Mesodermal cell (in vitro differentiated cells): ENCODE data around the gene FHOD1.

Source experiments
- H3K27ac ChIP-seq: 2 replicates; pipeline ENCODE4 v1.7.0; 2013; ENCODE audit warnings: mild to moderate bottlenecking, low read depth, low read length, moderate library complexity; ENCODE audit not compliant: severe bottlenecking
- H3K36me3 ChIP-seq: 2 replicates; pipeline ENCODE4 v1.7.1; 2013; ENCODE audit warnings: mild to moderate bottlenecking, low read length, moderate library complexity; ENCODE audit not compliant: control insufficient read depth, insufficient read depth
- H3K4me1 ChIP-seq: one replicate; pipeline ENCODE4 v1.7.1; 2013; ENCODE audit warnings: mild to moderate bottlenecking, low read length; ENCODE audit not compliant: insufficient read depth, control insufficient read depth, poor library complexity, severe bottlenecking
- H3K4me3 ChIP-seq: 2 replicates; pipeline ENCODE4 v1.7.0; 2013; ENCODE audit warnings: low read length, control low read depth, mild to moderate bottlenecking; ENCODE audit not compliant: insufficient read depth, poor library complexity, severe bottlenecking; ENCODE audit errors: extremely low read depth
- H3K9me3 ChIP-seq: 2 replicates; pipeline ENCODE4 v1.7.1; 2013; ENCODE audit warnings: mild to moderate bottlenecking, low read length, moderate library complexity; ENCODE audit not compliant: control insufficient read depth
- WGBS, 2 experiments: methylation state at CpG; one replicate each; pipeline ENCODE4 v1.1.5; 2013; ENCODE audit warnings: missing lambda C conversion rate in 2 of 2; ENCODE audit not compliant: insufficient coverage in 2 of 2; 5-methylcytosine and 5-hydroxymethylcytosine counted together

The FHOD1 gene

DNA sequence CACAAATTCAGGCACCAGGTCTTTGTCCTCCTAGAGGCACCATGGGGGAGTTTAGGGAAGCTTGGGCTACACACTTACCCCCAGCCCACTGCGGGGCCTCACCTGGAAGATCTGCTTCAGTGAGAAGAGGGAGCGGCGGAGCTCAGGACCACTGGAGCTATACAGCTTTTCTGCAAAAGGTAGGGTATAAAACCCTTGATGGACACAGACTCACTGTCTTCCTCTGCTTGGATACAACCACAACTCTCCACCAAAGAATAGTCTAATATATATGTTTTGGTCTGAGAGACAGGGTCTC, 9.1 kb downstream of the FHOD1 start:
- H3K27ac ChIP-seq: no peak overlapping the region
- WGBS, 2 experiments: 80 to 90% methylated on average over 1 to 2 of the region's 3 CpGs
- no peak overlapping the region for H3K4me3 ChIP-seq
- H3K36me3 ChIP-seq: peaks cover 71% of the 10 kb centered on the region
- no peaks in the 10 kb centered on the region for H3K9me3 ChIP-seq
- H3K4me1 ChIP-seq: peaks cover 34% of the 10 kb centered on the region

DNA sequence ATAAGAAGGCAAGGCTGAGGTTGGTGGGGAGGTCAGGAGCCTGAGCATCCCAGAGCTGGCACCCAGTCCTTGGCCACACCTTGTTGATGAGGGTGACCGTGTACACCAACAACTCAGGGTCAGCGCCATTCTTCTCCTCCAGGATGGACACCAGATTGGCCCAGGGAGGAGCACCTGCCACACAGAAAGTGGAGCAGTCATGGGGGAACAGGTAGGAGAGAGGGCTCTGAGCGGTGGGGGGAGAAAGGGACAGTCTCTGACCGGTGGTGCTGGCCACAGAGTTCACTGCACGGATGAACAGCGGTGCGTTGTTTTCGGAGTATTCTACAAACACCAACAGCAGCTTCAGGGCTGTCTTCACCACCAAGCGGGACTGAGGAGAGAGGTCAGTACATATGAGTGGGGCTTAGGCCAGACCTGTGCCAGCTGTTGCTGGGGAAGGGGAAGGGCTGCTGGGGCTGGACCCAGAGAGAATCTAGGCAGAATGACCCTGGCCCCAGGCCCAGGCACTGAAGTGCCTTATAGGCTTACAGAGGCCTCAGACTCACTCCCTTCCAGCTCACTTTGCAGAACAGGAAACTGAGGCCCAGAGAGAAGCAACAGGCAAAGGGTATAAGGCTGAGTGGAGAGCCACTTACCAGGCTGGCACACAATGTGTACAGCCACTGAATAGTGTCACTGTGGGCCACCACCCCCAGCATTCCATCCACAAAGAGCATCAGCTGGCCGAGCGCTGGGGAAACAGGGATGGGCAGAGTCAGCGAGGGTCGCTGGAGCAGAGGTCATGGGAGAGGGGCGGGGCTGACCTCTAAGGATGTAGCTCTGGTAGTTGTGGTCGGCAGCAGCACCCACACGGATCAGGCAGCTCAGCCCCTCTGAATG, 9.6 kb downstream of the FHOD1 start:
- WGBS, 2 experiments: 90 to 95% methylated on average over 9 to 10 of the region's 16 CpGs

DNA sequence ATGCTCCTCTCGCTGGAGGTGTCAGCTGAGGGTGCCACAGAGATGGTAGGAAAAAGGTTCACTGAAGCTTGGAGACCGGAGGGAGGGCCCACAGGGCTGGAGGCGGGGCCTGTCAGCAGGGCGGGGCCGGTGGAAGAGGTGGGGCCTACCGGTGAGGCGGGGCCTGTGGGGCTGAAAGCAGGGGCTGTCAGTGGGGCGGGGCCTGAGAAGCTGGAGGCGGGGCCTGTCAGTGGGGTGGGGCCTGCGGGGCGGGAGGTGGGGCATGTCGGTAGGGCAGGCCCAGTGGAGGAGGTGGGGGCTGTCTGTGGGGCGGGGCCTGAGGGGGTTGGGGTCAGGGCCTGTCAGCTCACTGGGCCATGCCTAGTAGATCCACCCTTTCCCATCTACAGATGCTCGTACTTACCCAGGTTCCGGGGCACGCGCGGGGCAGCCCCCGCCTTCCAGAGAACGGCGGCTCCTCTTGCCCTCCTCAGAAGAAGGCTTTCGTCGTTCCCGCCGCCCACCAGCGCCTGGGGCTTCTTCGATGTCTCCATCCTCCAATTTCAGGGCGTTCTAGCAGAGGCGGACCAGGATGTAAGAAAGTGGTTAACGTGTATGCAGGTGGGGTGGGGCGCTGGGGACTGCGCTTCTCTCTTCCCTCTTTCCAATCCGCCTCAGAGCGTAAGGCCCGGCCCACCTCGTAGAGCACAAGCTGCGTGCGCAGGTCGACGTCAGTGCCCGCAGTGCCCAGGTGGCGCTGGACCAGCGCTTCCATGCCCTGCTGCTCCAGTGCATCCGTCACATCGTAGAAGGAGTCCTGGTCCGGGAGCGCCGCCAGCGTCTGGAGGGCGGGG, 10.5 kb downstream of the FHOD1 start:
- peaks cover 79% of the 10 kb centered on the region for H3K36me3 ChIP-seq
- no peaks in the 10 kb centered on the region for H3K9me3 ChIP-seq
- WGBS, 2 experiments: 95 to 96% methylated on average over 28 to 36 of the region's 50 CpGs
- H3K27ac ChIP-seq: no peak overlapping the region
- H3K4me1 ChIP-seq: peaks cover 20% of the 10 kb centered on the region
- no peak overlapping the region for H3K4me3 ChIP-seq

More for the DNA sequence above, 9.6 kb downstream of the FHOD1 start:
- H3K27ac ChIP-seq: no peak overlapping the region
- H3K36me3 ChIP-seq: peaks cover 74% of the 10 kb centered on the region
- no peak overlapping the region for H3K4me3 ChIP-seq
- H3K9me3 ChIP-seq: no peaks in the 10 kb centered on the region
- peaks cover 28% of the 10 kb centered on the region for H3K4me1 ChIP-seq

DNA sequence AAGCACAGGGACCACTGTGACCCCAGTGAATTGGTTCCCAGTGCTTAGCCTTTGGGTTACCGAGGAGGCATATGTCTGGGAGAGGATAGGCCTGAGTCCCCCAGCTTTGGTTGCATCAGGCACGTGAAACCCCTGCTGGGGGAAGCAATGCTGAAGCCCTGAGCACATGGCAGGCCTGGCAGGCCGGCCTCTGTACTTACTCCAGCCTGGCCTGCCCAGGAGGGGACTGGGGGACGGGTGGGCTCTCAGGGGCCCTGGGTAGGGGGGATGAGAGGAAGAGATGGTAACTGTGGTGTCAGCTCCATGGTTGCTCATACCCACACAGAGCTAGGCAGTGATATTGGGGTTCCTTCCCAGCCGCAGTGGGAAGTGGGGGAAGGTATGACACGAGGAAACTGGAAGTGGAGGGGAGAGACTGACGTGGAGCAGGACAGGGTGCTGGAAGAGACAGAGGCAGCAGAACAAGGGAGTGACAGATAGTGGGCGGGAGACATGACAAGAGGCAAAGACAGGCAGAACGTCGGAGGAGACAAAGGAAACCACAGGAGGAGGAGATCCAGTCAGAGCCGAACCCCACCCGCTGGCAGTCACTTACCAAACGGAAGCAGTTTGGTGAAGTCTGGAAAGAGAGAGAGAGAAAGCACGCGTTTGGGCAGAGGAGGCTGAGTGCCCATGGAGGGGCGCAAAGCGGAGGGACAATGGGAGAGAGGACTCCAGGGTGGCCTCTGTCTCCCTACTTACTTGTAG, 11.3 kb downstream of the FHOD1 start:
- Histone ChIP-seq H3K4me1 (peaks cover 14% of the 10 kb centered on the region), H3K9me3 (no peaks in the 10 kb centered on the region), H3K36me3 (peaks cover 87% of the 10 kb centered on the region), H3K27ac (no peak overlapping the region), H3K4me3 (no peak overlapping the region)
- 87 to 96% methylated on average over 14 to 17 of the region's 17 CpGs for WGBS, 2 experiments

DNA sequence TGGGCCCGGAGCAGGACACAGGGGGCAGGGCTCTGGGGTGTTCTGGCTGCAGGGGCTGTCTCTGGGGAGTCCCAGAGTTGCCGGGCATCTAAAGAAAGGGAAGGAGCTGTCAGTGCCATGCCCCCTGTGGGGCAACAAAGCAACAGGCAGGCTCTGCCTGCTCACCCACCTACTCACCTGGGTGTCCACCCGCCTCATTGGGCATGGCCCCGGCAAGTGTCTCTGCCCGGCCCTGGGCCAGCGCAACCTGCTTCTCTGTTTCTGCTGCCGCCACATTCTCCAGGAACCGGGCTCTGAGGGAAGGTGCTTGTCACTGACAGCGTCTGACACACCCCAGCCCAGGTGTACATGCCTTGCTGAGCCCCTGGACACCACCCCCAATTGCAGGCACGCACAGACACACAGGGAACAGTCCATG, 13.1 kb downstream of the FHOD1 start:
- Histone ChIP-seq H3K27ac (no peak overlapping the region), H3K9me3 (no peaks in the 10 kb centered on the region), H3K36me3 (peaks cover 97% of the 10 kb centered on the region), H3K4me3 (no peak overlapping the region), H3K4me1 (no peaks in the 10 kb centered on the region)
- 88 to 98% methylated on average over 8 to 9 of the region's 10 CpGs for WGBS, 2 experiments

DNA sequence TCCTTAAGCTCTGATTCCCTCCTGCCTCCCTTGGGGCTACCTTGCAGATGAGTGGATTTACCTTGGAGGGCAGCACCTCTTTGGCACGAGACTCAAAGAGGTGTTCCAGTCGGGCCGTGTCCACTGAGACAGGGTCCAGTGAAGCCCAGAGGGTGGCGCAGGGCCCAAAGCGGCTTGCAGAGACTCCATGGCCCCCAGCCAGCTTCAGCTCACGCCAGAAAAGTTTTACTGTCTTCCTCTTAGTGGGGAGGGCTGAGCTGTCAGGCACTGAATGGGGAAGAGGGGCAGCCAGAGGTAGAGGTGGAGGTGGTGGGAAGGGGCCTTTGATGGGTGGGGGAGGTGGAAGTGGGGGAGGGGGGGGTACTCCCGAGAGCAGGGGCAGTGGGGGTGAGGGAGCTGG, 13.7 kb downstream of the FHOD1 start:
- Histone ChIP-seq H3K4me3 (no peak overlapping the region), H3K36me3 (peaks cover 97% of the 10 kb centered on the region), H3K27ac (no peak overlapping the region), H3K4me1 (no peaks in the 10 kb centered on the region), H3K9me3 (no peaks in the 10 kb centered on the region)
- 88 to 95% methylated on average over 5 to 6 of the region's 7 CpGs for WGBS, 2 experiments

DNA sequence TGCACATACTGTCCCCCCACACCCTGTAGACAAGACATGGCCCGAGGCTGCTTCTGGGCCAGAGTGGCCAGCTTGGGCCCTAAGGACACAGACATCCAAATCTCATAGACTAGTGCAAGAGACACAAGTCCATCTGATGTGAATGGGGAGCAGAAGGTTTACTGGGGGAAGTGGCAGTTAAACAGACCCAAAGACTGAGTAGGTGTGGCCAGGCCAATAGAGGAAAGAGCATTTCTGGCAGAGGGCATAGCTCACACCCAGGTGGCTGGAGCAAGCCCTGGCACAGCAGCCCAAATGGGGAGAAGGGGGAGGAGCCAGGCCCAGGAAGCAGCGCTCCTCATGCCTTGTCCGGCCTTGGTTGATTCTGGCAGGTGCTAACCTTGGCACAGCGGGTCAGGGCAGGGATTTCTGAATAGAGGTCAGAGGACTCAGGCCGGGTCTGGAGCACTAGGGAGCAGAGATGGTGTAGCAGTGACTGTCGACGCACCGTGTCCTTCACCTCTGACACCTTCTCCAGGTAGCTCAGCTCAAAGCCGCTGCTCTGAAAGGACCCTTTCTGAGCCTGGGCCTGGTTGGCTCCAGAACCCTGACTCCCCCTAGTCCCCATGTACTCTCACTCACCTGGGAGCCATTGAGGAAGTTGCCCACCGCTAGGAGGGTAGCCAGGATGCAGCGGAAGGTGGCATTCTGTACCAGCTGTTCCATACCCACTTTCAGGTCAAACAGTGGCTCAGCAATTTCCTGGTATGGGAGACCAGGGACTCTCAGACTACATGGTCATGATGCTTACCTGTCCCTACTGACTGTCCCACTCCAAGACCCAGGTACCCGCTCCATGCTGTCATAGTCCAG, 16.2 kb downstream of the FHOD1 start:
- no peaks in the 10 kb centered on the region for H3K9me3 ChIP-seq
- peaks cover 8% of the 10 kb centered on the region for H3K4me1 ChIP-seq
- peaks cover 80% of the 10 kb centered on the region for H3K36me3 ChIP-seq
- no peak overlapping the region for H3K4me3 ChIP-seq
- 95 to 97% methylated on average over 8 to 12 of the region's 12 CpGs for WGBS, 2 experiments
- no peak overlapping the region for H3K27ac ChIP-seq

DNA sequence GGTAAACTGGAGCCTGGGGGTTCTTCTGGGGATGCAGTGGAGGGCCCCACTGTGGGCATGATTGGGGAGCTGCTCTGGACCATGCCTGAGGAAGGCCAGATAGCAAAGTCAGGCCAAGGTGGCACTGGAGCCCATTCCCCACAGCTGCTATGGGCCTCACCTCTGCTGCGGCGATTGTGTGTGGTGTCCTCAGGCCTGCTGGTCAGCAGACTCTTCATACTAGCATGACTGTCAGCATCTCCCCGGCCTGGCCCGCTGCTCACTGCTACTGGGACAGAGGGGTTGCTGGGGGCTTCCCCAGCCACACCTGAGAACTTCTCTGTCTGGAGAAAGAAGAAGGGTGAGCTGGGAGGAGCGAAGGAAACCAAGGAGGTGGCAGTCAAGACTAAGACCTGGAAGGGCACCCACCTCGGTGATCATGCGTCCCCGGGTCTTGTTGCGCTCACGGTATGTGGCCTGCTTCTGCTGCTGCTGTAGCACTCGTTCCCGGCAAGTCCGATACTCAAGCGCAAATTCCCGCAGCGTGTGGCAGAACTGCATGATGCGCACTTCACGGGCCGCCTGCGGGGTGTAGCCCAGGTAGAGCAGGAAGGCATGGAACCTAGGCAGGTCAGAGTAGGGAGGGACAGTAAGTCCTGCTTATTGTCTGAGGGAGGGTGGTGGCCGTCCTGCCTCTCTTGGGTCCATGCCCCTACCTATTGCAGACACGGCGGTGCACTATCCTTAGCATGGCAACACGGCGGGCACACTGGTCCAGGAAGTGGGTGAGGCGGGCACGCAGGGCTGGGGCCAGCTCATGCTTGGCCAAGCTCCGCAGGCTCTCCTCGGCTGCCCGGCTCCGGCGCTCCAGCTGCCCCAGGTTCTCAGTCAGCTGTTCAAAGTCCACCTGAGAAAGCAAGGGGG, 17.1 kb downstream of the FHOD1 start:
- H3K9me3 ChIP-seq: no peaks in the 10 kb centered on the region
- H3K4me1 ChIP-seq: peaks cover 10% of the 10 kb centered on the region
- no peak overlapping the region for H3K27ac ChIP-seq
- H3K36me3 ChIP-seq: peaks cover 71% of the 10 kb centered on the region
- no peak overlapping the region for H3K4me3 ChIP-seq
- WGBS, 2 experiments: 97% methylated on average over 27 to 30 of the region's 32 CpGs

DNA sequence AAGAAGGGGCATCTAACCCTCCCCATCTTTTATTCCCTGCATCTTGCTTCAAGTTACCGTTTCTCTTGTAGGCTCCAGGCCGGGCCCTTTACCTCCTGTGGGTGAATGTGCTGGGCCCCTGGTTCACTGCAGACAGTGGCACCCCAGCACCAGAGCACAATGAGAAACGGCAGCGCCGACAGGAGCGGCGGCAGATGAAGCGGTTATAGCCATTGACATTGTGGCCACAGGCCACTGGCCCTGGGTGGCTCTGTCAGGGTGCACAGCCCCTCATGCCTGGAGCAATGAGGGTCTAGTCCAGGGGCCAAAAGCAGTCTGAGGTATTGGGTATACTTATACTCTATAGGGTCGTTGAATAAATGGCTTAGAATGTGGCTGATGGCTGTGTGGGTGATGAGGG, 18.4 kb downstream of the FHOD1 start:
- no peaks in the 10 kb centered on the region for H3K9me3 ChIP-seq
- H3K27ac ChIP-seq: no peak overlapping the region
- peaks cover 59% of the 10 kb centered on the region for H3K36me3 ChIP-seq
- peaks cover 10% of the 10 kb centered on the region for H3K4me1 ChIP-seq
- 93 to 98% methylated on average over 7 to 9 of the region's 9 CpGs for WGBS, 2 experiments
- H3K4me3 ChIP-seq: no peak overlapping the region
